Measurements from ENCODE around the gene FRYL. TPM values are rescaled to one million over a fixed set of nuclear protein-coding genes. Genes with fewer than 3 reads are reported as not detected.

The FRYL gene
- total and polyA plus RNA-seq, 7 experiments from 2014 or later = 25.4 to 126 (median 102) TPM

DNA sequence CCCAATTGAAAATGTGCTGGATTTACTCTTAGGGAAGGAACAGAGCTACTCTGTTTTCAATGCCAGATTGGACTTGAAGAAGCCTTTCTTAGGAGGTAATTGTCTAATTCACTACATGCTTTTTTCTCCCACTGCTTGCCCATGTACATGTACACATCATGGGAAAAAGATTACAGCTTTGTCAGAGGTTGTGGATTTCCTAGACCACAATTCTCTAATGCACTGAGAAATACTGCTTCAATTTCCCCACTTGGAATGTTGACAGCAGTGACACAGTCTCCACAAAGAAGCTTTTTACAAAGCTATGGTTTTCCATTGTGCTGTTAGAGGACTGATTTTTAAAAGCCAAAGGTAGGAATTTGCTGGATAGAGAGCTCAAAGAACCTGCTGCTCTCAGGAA, 270.5 kb downstream of the FRYL start:
- Mint-ChIP-seq H3K9me3 (no peaks in the 10 kb centered on the region), H3K27ac (no peak overlapping the region), H3K27me3 (no peaks in the 10 kb centered on the region), H3K4me3 (no peak overlapping the region), H3K4me1 (peaks cover 0 to 6% (median 0%) of the 10 kb centered on the region in 7 donors), H3K36me3 (peaks cover 4 to 44% (median 28%) of the 10 kb centered on the region in 5 donors)
- ATAC-seq = no peak
- Histone ChIP-seq H3K27me3 (ENCODE audit: control insufficient read depth in 2 of 2, insufficient read depth in 2 of 2, low read length in 2 of 2) (no peaks in the 10 kb centered on the region), H3K4me1 (ENCODE audit: control insufficient read depth in 2 of 2, insufficient read depth in 2 of 2, low read length in 2 of 2) (no peaks in the 10 kb centered on the region), H3K27ac (ENCODE audit: low read depth, low read length) (no peak overlapping the region), H3K4me3 (ENCODE audit: low read length) (no peak overlapping the region), H3K9me3 (ENCODE audit: control insufficient read depth in 2 of 3, low read length in 3 of 3) (no peaks in the 10 kb centered on the region), H3K36me3 (ENCODE audit: control insufficient read depth in 2 of 3, insufficient read depth in 3 of 3, low read length in 3 of 3) (peaks cover 18 to 76% (median 38%) of the 10 kb centered on the region in 3 experiments)
- intact Hi-C loops (cut with micrococcal nuclease) = no loop called here
- DNase-seq = no peak
- ChIA-PET CTCF (no interaction called here), POLR2A (no interaction called here)

DNA sequence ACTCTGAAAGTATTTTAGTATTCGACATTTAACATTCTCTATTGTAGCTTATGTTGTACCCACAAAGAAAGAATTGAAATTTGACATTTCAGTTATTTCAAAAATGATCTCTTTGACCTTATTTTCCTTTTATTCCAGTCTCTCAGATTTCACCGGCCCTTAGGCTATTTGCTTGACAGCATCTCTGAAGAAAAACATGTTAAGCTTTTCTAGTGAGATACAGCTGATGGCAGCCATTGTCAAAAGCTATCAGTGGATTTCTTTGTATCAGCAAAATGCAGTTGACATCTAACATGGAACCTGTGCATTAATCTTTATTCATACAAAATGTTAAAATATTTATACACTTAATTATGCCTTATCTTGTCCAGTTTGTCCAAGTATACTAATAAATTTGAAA, 273.4 kb downstream of the FRYL start:
- Histone ChIP-seq H3K9me3 (ENCODE audit: control insufficient read depth in 2 of 3, low read length in 3 of 3) (no peaks in the 10 kb centered on the region), H3K36me3 (ENCODE audit: control insufficient read depth in 2 of 3, insufficient read depth in 3 of 3, low read length in 3 of 3) (peaks cover 18 to 59% (median 26%) of the 10 kb centered on the region in 3 experiments), H3K27me3 (ENCODE audit: control insufficient read depth in 2 of 2, insufficient read depth in 2 of 2, low read length in 2 of 2) (no peaks in the 10 kb centered on the region), H3K27ac (ENCODE audit: low read depth, low read length) (no peak overlapping the region), H3K4me1 (ENCODE audit: control insufficient read depth in 2 of 2, insufficient read depth in 2 of 2, low read length in 2 of 2) (no peaks in the 10 kb centered on the region), H3K4me3 (ENCODE audit: low read length) (no peak overlapping the region)
- Mint-ChIP-seq H3K4me3 (no peak overlapping the region), H3K27me3 (no peaks in the 10 kb centered on the region), H3K9me3 (no peaks in the 10 kb centered on the region), H3K36me3 (peaks cover 7 to 36% (median 19%) of the 10 kb centered on the region in 5 donors), H3K4me1 (peaks cover 0 to 6% (median 0%) of the 10 kb centered on the region in 7 donors), H3K27ac (no peak overlapping the region)
- ChIA-PET POLR2A (interaction anchor here (1.1 kb wide), 1 partner anchor 40 kb away, joined by 3 read pairs; no protein-coding TSS in a partner anchor), CTCF (no interaction called here)
- ATAC-seq = no peak
- no peak for DNase-seq
- intact Hi-C loops (cut with micrococcal nuclease) = no loop called here

DNA sequence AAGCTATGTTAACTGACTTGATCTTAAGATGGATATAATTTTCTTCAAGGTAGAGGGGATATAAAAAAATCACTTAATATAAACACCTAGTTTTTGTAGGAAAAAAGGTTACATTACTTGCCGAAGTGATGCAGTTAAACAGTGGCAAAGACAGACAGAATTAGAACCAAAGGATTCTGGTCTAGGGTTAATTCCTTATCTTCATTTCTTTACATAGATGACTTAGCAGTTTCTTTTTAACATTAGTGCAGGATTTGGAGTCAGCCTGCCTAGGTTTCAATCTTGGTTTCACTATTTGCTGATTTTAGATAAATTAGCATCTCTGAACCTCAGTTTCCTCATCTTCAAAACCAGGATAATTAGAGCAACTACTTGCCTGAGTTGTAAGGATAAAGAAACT, 275.7 kb downstream of the FRYL start:
- Histone ChIP-seq H3K27me3 (ENCODE audit: control insufficient read depth in 2 of 2, insufficient read depth in 2 of 2, low read length in 2 of 2) (no peaks in the 10 kb centered on the region), H3K4me1 (ENCODE audit: control insufficient read depth in 2 of 2, insufficient read depth in 2 of 2, low read length in 2 of 2) (no peaks in the 10 kb centered on the region), H3K36me3 (ENCODE audit: control insufficient read depth in 2 of 3, insufficient read depth in 3 of 3, low read length in 3 of 3) (peaks cover 5 to 49% (median 7%) of the 10 kb centered on the region in 3 experiments), H3K4me3 (ENCODE audit: low read length) (no peak overlapping the region), H3K9me3 (ENCODE audit: control insufficient read depth in 2 of 3, low read length in 3 of 3) (no peaks in the 10 kb centered on the region), H3K27ac (ENCODE audit: low read depth, low read length) (no peak overlapping the region)
- POLR2A ChIA-PET = no interaction called here
- CTCF ChIA-PET = no interaction called here
- Mint-ChIP-seq H3K4me3 (no peak overlapping the region), H3K27ac (peak overlapping the region in 2 of 9 donors; percentile 18 to 21), H3K4me1 (peaks cover 0 to 7% (median 4%) of the 10 kb centered on the region in 7 donors), H3K36me3 (peaks cover 7 to 43% (median 23%) of the 10 kb centered on the region in 5 donors), H3K9me3 (no peaks in the 10 kb centered on the region), H3K27me3 (no peaks in the 10 kb centered on the region)
- DNase-seq (no peak), ATAC-seq (no peak)
- intact Hi-C loops (cut with micrococcal nuclease) = no loop called here

DNA sequence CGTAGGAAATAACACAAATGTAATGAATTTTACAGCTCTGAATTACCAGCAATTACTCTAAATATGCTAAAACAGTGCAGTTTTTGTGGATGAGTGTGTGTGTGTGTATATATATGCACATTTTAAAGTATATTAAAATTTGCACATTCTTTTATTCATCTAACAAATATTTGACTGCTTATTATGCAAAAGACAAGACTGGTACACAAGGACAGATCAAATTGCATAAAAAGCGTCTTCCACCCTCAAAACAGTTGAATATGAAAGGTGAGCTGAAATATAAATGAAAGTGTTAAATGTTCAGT, 276.1 kb downstream of the FRYL start:
- H3K4me3 Mint-ChIP-seq = no peak overlapping the region
- peaks cover 0 to 10% (median 4%) of the 10 kb centered on the region in 7 donors for H3K4me1 Mint-ChIP-seq
- no peak for DNase-seq
- ChIA-PET POLR2A (no interaction called here), CTCF (no interaction called here)
- intact Hi-C loops (cut with micrococcal nuclease) = no loop called here
- peak overlapping the region in 3 of 9 donors; percentile 18 to 28 (median 21) for H3K27ac Mint-ChIP-seq
- no peaks in the 10 kb centered on the region for H3K9me3 Mint-ChIP-seq
- H3K27ac ChIP-seq (ENCODE audit: low read depth, low read length) = no peak overlapping the region
- H3K27me3 Mint-ChIP-seq = no peaks in the 10 kb centered on the region
- peaks cover 5 to 49% (median 9%) of the 10 kb centered on the region in 3 experiments for H3K36me3 ChIP-seq (ENCODE audit: control insufficient read depth in 2 of 3, insufficient read depth in 3 of 3, low read length in 3 of 3)
- H3K9me3 ChIP-seq (ENCODE audit: control insufficient read depth in 2 of 3, low read length in 3 of 3) = no peaks in the 10 kb centered on the region
- peaks cover 7 to 44% (median 26%) of the 10 kb centered on the region in 5 donors for H3K36me3 Mint-ChIP-seq
- H3K4me1 ChIP-seq (ENCODE audit: control insufficient read depth in 2 of 2, insufficient read depth in 2 of 2, low read length in 2 of 2) = no peaks in the 10 kb centered on the region
- H3K4me3 ChIP-seq (ENCODE audit: low read length) = no peak overlapping the region
- no peaks in the 10 kb centered on the region for H3K27me3 ChIP-seq (ENCODE audit: control insufficient read depth in 2 of 2, insufficient read depth in 2 of 2, low read length in 2 of 2)
- ATAC-seq = no peak

DNA sequence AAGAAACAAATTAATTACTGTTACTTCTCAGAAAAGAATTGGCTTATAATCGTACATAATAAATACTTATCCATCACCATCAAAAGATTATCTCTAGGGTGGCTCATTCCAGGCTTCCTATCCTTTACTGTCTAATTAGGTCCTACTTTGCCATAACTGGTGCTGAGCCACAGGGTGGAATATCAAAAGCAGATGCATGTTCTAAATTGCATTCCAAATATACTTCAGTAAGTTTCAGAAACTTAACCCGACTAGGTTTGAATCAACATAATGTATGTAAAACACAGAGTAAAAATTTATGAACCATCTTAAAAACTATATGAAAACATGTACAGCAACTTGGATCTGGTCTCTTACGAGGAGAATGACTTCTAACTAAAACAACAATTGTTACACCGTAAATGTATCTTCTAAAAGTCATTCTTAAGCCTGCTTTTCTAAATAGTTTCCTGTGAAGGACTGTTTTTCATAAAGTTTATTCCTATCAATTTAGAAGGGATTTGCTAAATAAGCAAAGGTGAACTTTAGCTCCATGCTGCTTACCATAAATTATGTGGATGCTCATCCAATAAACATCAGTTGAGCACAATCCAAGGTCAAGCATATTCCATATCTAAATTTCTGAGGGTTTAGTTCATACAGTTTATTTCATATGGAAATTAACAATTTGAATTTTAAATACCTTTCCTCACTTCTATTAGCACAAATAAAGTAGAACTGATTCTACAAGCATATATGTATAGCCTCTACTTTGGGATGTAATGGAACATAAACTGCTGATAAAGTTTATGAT, 276.6 kb downstream of the FRYL start:
- H3K36me3 ChIP-seq (ENCODE audit: control insufficient read depth in 2 of 3, insufficient read depth in 3 of 3, low read length in 3 of 3) = peaks cover 5 to 47% (median 5%) of the 10 kb centered on the region in 3 experiments
- H3K27me3 Mint-ChIP-seq = no peaks in the 10 kb centered on the region
- H3K4me1 ChIP-seq (ENCODE audit: control insufficient read depth in 2 of 2, insufficient read depth in 2 of 2, low read length in 2 of 2) = no peaks in the 10 kb centered on the region
- no peak overlapping the region for H3K4me3 ChIP-seq (ENCODE audit: low read length)
- POLR2A ChIA-PET = no interaction called here
- ATAC-seq (no peak), DNase-seq (no peak)
- no peaks in the 10 kb centered on the region for H3K9me3 Mint-ChIP-seq
- CTCF ChIA-PET = no interaction called here
- H3K4me1 Mint-ChIP-seq = peaks cover 0 to 14% (median 4%) of the 10 kb centered on the region in 7 donors
- no peak overlapping the region for H3K27ac ChIP-seq (ENCODE audit: low read depth, low read length)
- H3K4me3 Mint-ChIP-seq = no peak overlapping the region
- peaks cover 7 to 42% (median 27%) of the 10 kb centered on the region in 5 donors for H3K36me3 Mint-ChIP-seq
- intact Hi-C loops (cut with micrococcal nuclease) = no loop called here
- no peaks in the 10 kb centered on the region for H3K27me3 ChIP-seq (ENCODE audit: control insufficient read depth in 2 of 2, insufficient read depth in 2 of 2, low read length in 2 of 2)
- peak overlapping the region in 3 of 9 donors; percentile 18 to 28 (median 21) for H3K27ac Mint-ChIP-seq
- no peaks in the 10 kb centered on the region for H3K9me3 ChIP-seq (ENCODE audit: control insufficient read depth in 2 of 3, low read length in 3 of 3)

DNA sequence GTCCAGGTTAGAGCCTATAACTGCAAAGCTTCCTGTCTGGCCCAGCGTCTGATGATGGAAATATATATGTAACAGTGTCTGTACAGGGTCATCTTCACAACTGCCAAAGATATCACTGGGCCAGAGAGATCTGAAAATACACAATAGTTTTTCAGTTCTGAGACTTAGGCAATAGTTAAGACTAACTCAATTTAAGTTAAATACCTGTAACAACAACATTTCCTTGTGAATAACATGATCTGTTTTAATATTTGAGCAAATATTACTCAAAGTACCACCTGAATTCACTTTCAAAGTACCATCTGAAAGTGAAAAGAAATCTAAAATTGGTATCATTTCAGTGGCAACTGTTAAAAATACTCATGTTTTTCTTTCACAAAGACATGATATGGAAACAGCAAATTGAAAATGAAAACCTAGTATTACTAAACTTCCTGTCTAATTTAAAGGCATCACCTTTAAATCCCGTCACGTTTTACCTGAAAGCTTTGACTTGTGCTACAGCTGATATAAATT, 280.5 kb downstream of the FRYL start:
- no peaks in the 10 kb centered on the region for H3K27me3 ChIP-seq (ENCODE audit: control insufficient read depth in 2 of 2, insufficient read depth in 2 of 2, low read length in 2 of 2)
- peaks cover 0 to 14% (median 0%) of the 10 kb centered on the region in 7 donors for H3K4me1 Mint-ChIP-seq
- ChIA-PET POLR2A (no interaction called here), CTCF (no interaction called here)
- H3K4me3 ChIP-seq (ENCODE audit: low read length) = no peak overlapping the region
- ATAC-seq (no peak), DNase-seq (no peak)
- H3K9me3 ChIP-seq (ENCODE audit: control insufficient read depth in 2 of 3, low read length in 3 of 3) = no peaks in the 10 kb centered on the region
- no peak overlapping the region for H3K4me3 Mint-ChIP-seq
- H3K27ac Mint-ChIP-seq = peak overlapping the region in 1 of 9 donors; percentile 25
- H3K36me3 ChIP-seq (ENCODE audit: control insufficient read depth in 2 of 3, insufficient read depth in 3 of 3, low read length in 3 of 3) = peaks cover 0 to 25% (median 4%) of the 10 kb centered on the region in 3 experiments
- H3K9me3 Mint-ChIP-seq = no peaks in the 10 kb centered on the region
- H3K27me3 Mint-ChIP-seq = no peaks in the 10 kb centered on the region
- H3K27ac ChIP-seq (ENCODE audit: low read depth, low read length) = no peak overlapping the region
- no peaks in the 10 kb centered on the region for H3K4me1 ChIP-seq (ENCODE audit: control insufficient read depth in 2 of 2, insufficient read depth in 2 of 2, low read length in 2 of 2)
- H3K36me3 Mint-ChIP-seq = peaks cover 4 to 31% (median 15%) of the 10 kb centered on the region in 5 donors
- intact Hi-C loops (cut with micrococcal nuclease) = loop anchor here in 1 of 2 donors (5.0 kb wide), 1 partner anchor 182 kb away; no protein-coding TSS in a partner anchor

Data from naive thymus-derived CD4-positive, alpha-beta T cell (primary cell).